K562 (cell line): Measurements from ENCODE around the gene TRIM32. TPM values are rescaled to one million over a fixed set of nuclear protein-coding genes. Genes with fewer than 3 reads are reported as not detected.

Experiments used
- BHLHE40 ChIP-seq: IDR thresholded peaks from 2 replicates; pipeline ENCODE4 v1.6.1; 2011; ENCODE audit warnings: low read length, improper control_type of control experiment
- CREM ChIP-seq: IDR thresholded peaks from 2 replicates; pipeline ENCODE4 v1.6.1; 2014; ENCODE audit warnings: antibody characterized with exemption, low read depth
- CXXC5 ChIP-seq: fragments of 250-450 bp; sonication (Bioruptor Pico); IDR thresholded peaks from 2 replicates; pipeline ENCODE4 v1.8.0; 2022; ENCODE audit warnings: inconsistent platforms, mild to moderate bottlenecking, moderate library complexity
- EP400 ChIP-seq: fragments of 450-650 bp; IDR thresholded peaks from 2 replicates; pipeline ENCODE4 v1.6.1; 2017; ENCODE audit warnings: antibody characterized with exemption, mild to moderate bottlenecking, moderate library complexity
- EZH2 ChIP-seq: IDR thresholded peaks from 2 replicates; pipeline ENCODE4 v1.6.1; 2012; ENCODE audit warnings: low read depth, mild to moderate bottlenecking, inconsistent platforms, low read length, borderline replicate concordance
- KDM1A ChIP-seq, 2 experiments: fragments of 450-650 bp; IDR thresholded peaks; 2 replicates each; pipeline ENCODE4 v1.6.1; 2016; ENCODE audit warnings: mild to moderate bottlenecking in 2 of 2
- KDM5B ChIP-seq: fragments of 200-600 bp; sonication (generic); IDR thresholded peaks from 2 replicates; pipeline ENCODE4 v1.6.1; 2012; ENCODE audit warnings: low read depth, mild to moderate bottlenecking, moderate library complexity, low read length, control low read depth, inconsistent platforms; ENCODE audit not compliant: insufficient replicate concordance
- MEIS2 ChIP-seq: fragments of 450-650 bp; IDR thresholded peaks from 2 replicates; pipeline ENCODE4 v1.6.1; 2014; ENCODE audit warnings: mild to moderate bottlenecking; ENCODE audit not compliant: partially characterized antibody
- NEUROD1 ChIP-seq: fragments of 150-350 bp; IDR thresholded peaks from 2 replicates; pipeline ENCODE4 v1.6.1; 2014; ENCODE audit warnings: borderline replicate concordance, low read length, low read depth; ENCODE audit not compliant: partially characterized antibody
- NFYB ChIP-seq: IDR thresholded peaks from 2 replicates; pipeline ENCODE4 v1.6.1; 2011; ENCODE audit warnings: mild to moderate bottlenecking, moderate library complexity; ENCODE audit not compliant: insufficient read length; ENCODE audit errors: extremely low read depth
- NR2C1 ChIP-seq, 2 experiments: fragments of 450-650 bp; IDR thresholded peaks; 2 replicates each; pipeline ENCODE4 v1.6.1; 2017; ENCODE audit warnings: mild to moderate bottlenecking in 2 of 2, antibody characterized with exemption in 1 of 2, inconsistent platforms in 1 of 2, missing compliant biosample characterization in 1 of 2, missing genetic modification characterization in 1 of 2
- NRF1 ChIP-seq, 2 experiments: fragments of 450-650 bp; IDR thresholded peaks in 1 of 2; conservative IDR thresholded peaks in 1 of 2; 2 replicates each; pipeline ENCODE4 v1.6.1; 2014; ENCODE audit warnings: mild to moderate bottlenecking in 2 of 2
- PCBP1 ChIP-seq: fragments of 200-400 bp; formaldehyde crosslinking; IDR thresholded peaks from 2 replicates; pipeline ENCODE4 v1.6.1; 2018; ENCODE audit warnings: mild to moderate bottlenecking, low read depth, low read length; ENCODE audit not compliant: poor library complexity, severe bottlenecking
- RB1 ChIP-seq: fragments of 450-650 bp; IDR thresholded peaks from 2 replicates; pipeline ENCODE4 v1.6.1; 2017; ENCODE audit warnings: low read depth, mild to moderate bottlenecking
- SRSF7 ChIP-seq: fragments of 200-400 bp; formaldehyde crosslinking; optimal IDR thresholded peaks from 2 replicates; pipeline ENCODE3; 2017; ENCODE audit warnings: mild to moderate bottlenecking, low read depth, low read length
- TAF15 ChIP-seq: fragments of 200-400 bp; formaldehyde crosslinking; IDR thresholded peaks from 2 replicates; pipeline ENCODE4 v1.6.1; 2017; ENCODE audit warnings: mild to moderate bottlenecking, low read depth, low read length, moderate library complexity
- ZNF324 ChIP-seq: fragments of 250-450 bp; sonication (Bioruptor Pico); IDR thresholded peaks from 2 replicates; pipeline ENCODE4 v1.4.0; 2020; ENCODE audit warnings: mild to moderate bottlenecking
- ZNF707 ChIP-seq: fragments of 250-450 bp; sonication (Bioruptor Pico); conservative IDR thresholded peaks from 2 replicates; pipeline ENCODE4 v1.8.0; 2022; ENCODE audit warnings: inconsistent platforms, mild to moderate bottlenecking, moderate library complexity
- polyA plus RNA-seq, 8 experiments: library from polyadenylated mRNA; depleted of rRNA in 4 of 8; stranded (reverse) in 5 of 8; unstranded in 3 of 8; fragments of >200 nt; fragmentation: Nextera tagmentation in 2 of 8; fragmentation: Illumina TruSeq in 1 of 8; extraction: Ambion mirVana in 2 of 8; extraction: Trizol in 1 of 8; gene quantifications; 2 replicates each; pipeline versions ENCODE4 v1.2.1 to v1.2.3, GENCODE V29; 2011 to 2014; ENCODE audit warnings: inconsistent platforms in 1 of 8, missing spikeins in 1 of 8
- total RNA-seq, 7 experiments: library from RNA; depleted of rRNA in 6 of 7; stranded (reverse); fragments of >200 nt in 6 of 7; fragmentation: Illumina TruSeq in 2 of 7; extraction: Trizol in 2 of 7; gene quantifications; 2 replicates each; pipeline versions ENCODE4 v1.2.1 to v1.2.3, GENCODE V29; 2011 to 2021; ENCODE audit warnings: low replicate concordance in 1 of 7
- TF ChIP-seq, protein P1 (sequence below): fragments of 250-450 bp; sonication (Bioruptor Pico); IDR thresholded peaks from 2 replicates; pipeline ENCODE4 v1.4.0; 2020
- TF ChIP-seq, protein P2 (sequence below): sonication (generic); formaldehyde crosslinking; IDR thresholded peaks from 2 replicates; pipeline ENCODE4 v1.8.1; 2023; ENCODE audit warnings: mild to moderate bottlenecking, missing genetic modification reagents
- TF ChIP-seq, protein P3 (sequence below), 2 experiments: IDR thresholded peaks in 1 of 2; conservative IDR thresholded peaks in 1 of 2; 2 replicates each; pipeline ENCODE4 v1.6.1; 2016; ENCODE audit warnings: low read depth in 2 of 2, mild to moderate bottlenecking in 1 of 2, missing compliant biosample characterization in 1 of 2, missing genetic modification characterization in 1 of 2, moderate library complexity in 1 of 2

Gene TRIM32
- total and polyA plus RNA-seq, 9 of the 15 experiments (the other 6 are each of a cell fraction or from before 2014, with no cell fraction given): 3.5 to 9.4 (median 5.9) TPM

DNA sequence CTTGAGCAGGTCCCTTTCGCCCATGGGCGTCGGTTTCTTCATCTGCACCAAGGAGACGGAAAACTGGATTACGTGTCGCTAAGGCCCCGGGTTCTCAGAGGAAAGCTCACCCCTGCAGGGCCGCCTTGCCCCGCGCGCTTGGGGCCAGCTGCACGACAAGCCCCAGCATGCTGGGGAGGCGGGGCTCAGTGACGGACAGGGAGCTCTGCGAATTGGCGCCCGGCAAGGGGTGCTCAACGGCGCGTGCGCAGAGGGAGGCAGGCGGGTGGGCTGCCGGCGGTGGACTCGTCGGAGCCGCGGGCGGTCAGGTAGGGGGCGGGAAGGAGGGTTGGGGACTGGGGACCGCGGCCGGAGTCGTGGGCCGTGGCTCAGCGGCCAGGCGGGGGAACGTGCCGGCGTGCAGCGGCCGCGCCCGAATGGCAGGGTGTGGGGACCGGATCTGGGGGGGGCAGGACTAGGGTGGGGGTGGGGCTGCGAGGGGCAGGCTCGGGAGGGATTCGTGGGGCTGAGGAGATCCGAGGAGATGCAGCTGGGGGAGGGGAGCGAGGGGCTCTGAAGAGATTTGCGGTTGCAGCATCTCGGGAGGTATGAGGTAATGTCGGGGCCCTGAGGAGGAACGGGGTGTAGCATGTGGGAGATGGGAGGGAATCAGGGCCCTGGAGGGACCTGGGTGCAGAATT lies at the start of gene TRIM32 (continued):
- TF ChIP-seq NR2C1 (IDR thresholded peaks at IDR 0.05) (no peak), NR2C1 (tag; IDR thresholded peaks at IDR 0.05) (no peak), NFYB (peak; percentile 27), CXXC5 (peak; percentile 67; the same call in 1 of the 2 replicates), NEUROD1 (no peak), EP400 (peak; percentile 29; the same call in 1 of the 2 replicates), PCBP1 (peak; percentile 75), MEIS2 (peak; percentile 52), CREM (0 out of 2 replicates have a peak, but pooled peaks have one; percentile 36), EZH2 (no peak), KDM1A (IDR thresholded peaks at IDR 0.05) (no peak), ZNF707 (CRISPR knock-in tag) (no peak), KDM5B (peak; percentile 53), NRF1 (conservative IDR thresholded peaks at IDR 0.05 in 1 of 2, IDR thresholded peaks at IDR 0.05 in 1 of 2) (peak; percentile 92 to 94), BHLHE40 (no peak), ZNF324 (no peak), RB1 (peak; percentile 48; the same call in 1 of the 2 replicates), SRSF7 (no peak), TAF15 (no peak)
- TF ChIP-seq, protein P1, sequence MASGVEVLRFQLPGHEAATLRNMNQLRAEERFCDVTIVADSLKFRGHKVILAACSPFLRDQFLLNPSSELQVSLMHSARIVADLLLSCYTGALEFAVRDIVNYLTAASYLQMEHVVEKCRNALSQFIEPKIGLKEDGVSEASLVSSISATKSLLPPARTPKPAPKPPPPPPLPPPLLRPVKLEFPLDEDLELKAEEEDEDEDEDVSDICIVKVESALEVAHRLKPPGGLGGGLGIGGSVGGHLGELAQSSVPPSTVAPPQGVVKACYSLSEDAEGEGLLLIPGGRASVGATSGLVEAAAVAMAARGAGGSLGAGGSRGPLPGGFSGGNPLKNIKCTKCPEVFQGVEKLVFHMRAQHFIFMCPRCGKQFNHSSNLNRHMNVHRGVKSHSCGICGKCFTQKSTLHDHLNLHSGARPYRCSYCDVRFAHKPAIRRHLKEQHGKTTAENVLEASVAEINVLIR (CRISPR knock-in tag): no peak
- TF ChIP-seq, protein P2, sequence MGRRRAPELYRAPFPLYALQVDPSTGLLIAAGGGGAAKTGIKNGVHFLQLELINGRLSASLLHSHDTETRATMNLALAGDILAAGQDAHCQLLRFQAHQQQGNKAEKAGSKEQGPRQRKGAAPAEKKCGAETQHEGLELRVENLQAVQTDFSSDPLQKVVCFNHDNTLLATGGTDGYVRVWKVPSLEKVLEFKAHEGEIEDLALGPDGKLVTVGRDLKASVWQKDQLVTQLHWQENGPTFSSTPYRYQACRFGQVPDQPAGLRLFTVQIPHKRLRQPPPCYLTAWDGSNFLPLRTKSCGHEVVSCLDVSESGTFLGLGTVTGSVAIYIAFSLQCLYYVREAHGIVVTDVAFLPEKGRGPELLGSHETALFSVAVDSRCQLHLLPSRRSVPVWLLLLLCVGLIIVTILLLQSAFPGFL: no peak
- TF ChIP-seq, protein P3, sequence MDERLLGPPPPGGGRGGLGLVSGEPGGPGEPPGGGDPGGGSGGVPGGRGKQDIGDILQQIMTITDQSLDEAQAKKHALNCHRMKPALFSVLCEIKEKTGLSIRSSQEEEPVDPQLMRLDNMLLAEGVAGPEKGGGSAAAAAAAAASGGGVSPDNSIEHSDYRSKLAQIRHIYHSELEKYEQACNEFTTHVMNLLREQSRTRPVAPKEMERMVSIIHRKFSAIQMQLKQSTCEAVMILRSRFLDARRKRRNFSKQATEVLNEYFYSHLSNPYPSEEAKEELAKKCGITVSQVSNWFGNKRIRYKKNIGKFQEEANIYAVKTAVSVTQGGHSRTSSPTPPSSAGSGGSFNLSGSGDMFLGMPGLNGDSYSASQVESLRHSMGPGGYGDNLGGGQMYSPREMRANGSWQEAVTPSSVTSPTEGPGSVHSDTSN (CRISPR knock-in tag; IDR thresholded peaks at IDR 0.05; ENCODE audit: low read depth): peak; percentile 94
- TF ChIP-seq, protein P3 (tag; conservative IDR thresholded peaks at IDR 0.05; ENCODE audit: low read depth): peak; percentile 96
